Loucy (cell line): Measurements from ENCODE around the gene PTGR2.

Experiments
- H2AFZ ChIP-seq: fragments of 200-600 bp; sonication (generic); 2 replicates; pipeline ENCODE4 v1.6.0; 2016; ENCODE audit warnings: antibody characterized with exemption, mild to moderate bottlenecking, low read length, moderate library complexity
- H3F3A ChIP-seq: fragments of 200-600 bp; 2 replicates; pipeline ENCODE4 v1.6.0; 2016; ENCODE audit warnings: antibody characterized with exemption, low read depth, mild to moderate bottlenecking
- H3K27me3 ChIP-seq: fragments of 200-600 bp; sonication (generic); 2 replicates; pipeline ENCODE4 v1.6.1; 2014; ENCODE audit warnings: low read length, mild to moderate bottlenecking; ENCODE audit not compliant: insufficient read depth, poor library complexity, severe bottlenecking
- H3K36me3 ChIP-seq: fragments of 200-600 bp; sonication (generic); 2 replicates; pipeline ENCODE4 v1.6.1; 2016; ENCODE audit warnings: low read length; ENCODE audit not compliant: insufficient read depth
- H3K4me1 ChIP-seq: fragments of 200-600 bp; sonication (generic); 2 replicates; pipeline ENCODE4 v1.5.1; 2014; ENCODE audit warnings: low read length, mild to moderate bottlenecking; ENCODE audit not compliant: insufficient read depth, poor library complexity, severe bottlenecking
- H3K4me2 ChIP-seq: fragments of 200-600 bp; sonication (generic); 2 replicates; pipeline ENCODE4 v1.6.0; 2014; ENCODE audit warnings: antibody characterized with exemption, low read length, low read depth, mild to moderate bottlenecking; ENCODE audit not compliant: poor library complexity, severe bottlenecking
- H3K4me3 ChIP-seq: fragments of 200-600 bp; sonication (generic); 2 replicates; pipeline ENCODE4 v1.5.1; 2014; ENCODE audit warnings: low read length, mild to moderate bottlenecking, mixed read lengths; ENCODE audit not compliant: poor library complexity, severe bottlenecking
- H3K79me2 ChIP-seq: fragments of 200-600 bp; sonication (generic); 2 replicates; pipeline ENCODE4 v1.6.1; 2014; ENCODE audit warnings: low read length; ENCODE audit not compliant: insufficient read depth
- H3K9ac ChIP-seq: fragments of 200-600 bp; sonication (generic); 2 replicates; pipeline ENCODE4 v1.6.0; 2014; ENCODE audit warnings: mild to moderate bottlenecking, low read depth, low read length, moderate library complexity; ENCODE audit not compliant: poor library complexity, severe bottlenecking
- H3K9me2 ChIP-seq: fragments of 200-600 bp; sonication (generic); replicated peaks from 2 replicates; pipeline ENCODE4 v1.6.1; 2016; ENCODE audit warnings: low read depth, low read length, mixed read lengths
- H3K9me3 ChIP-seq: fragments of 200-600 bp; sonication (generic); 2 replicates; pipeline ENCODE4 v1.6.1; 2014; ENCODE audit warnings: mild to moderate bottlenecking, antibody characterized with exemption, low read length, low read depth; ENCODE audit not compliant: insufficient read depth
- H4K20me1 ChIP-seq: fragments of 200-600 bp; sonication (generic); 2 replicates; pipeline ENCODE4 v1.6.0; 2014; ENCODE audit warnings: antibody characterized with exemption, low read length, mild to moderate bottlenecking; ENCODE audit not compliant: insufficient read depth, poor library complexity, severe bottlenecking
- EZH2phosphoT487 ChIP-seq: fragments of 200-600 bp; IDR thresholded peaks from 2 replicates; pipeline ENCODE4 v1.6.1; 2018; ENCODE audit warnings: antibody characterized with exemption, mild to moderate bottlenecking, moderate library complexity, borderline replicate concordance
- TF ChIP-seq, protein P1 (sequence below): fragments of 200-600 bp; sonication (generic); conservative IDR thresholded peaks from 2 replicates; pipeline ENCODE4 v1.5.1; 2014; ENCODE audit warnings: mild to moderate bottlenecking, antibody characterized with exemption, low read length

PTGR2 gene

DNA sequence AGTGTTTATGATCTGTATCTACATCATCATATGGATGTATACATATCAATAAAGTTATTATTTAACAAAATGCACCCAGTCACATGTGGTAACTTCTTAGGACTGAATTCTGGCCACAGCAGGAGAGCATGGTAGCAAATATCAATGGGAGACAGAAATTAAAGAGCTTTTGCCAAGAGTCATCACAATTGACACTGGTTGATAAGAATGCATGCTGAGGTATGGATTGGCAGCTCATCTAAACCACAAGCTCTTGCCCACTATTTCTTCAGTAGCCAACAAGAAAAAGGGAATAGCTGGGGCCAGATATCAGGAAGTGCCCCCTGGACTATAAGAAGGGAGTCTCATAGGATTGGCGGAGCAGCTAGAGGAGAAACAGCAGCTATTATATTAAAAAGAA is 9.4 kb upstream of the PTGR2 start:
- H3K27me3 ChIP-seq = no peaks in the 10 kb centered on the region
- no peaks in the 10 kb centered on the region for H3K9me2 ChIP-seq
- H3K4me1 ChIP-seq = no peaks in the 10 kb centered on the region
- H3K4me3 ChIP-seq = no peak overlapping the region
- H3K79me2 ChIP-seq = no peaks in the 10 kb centered on the region
- no peaks in the 10 kb centered on the region for H4K20me1 ChIP-seq
- no peaks in the 10 kb centered on the region for H3F3A ChIP-seq
- H2AFZ ChIP-seq = no peak overlapping the region
- no peak for TF ChIP-seq EZH2phosphoT487
- TF ChIP-seq, protein P1, sequence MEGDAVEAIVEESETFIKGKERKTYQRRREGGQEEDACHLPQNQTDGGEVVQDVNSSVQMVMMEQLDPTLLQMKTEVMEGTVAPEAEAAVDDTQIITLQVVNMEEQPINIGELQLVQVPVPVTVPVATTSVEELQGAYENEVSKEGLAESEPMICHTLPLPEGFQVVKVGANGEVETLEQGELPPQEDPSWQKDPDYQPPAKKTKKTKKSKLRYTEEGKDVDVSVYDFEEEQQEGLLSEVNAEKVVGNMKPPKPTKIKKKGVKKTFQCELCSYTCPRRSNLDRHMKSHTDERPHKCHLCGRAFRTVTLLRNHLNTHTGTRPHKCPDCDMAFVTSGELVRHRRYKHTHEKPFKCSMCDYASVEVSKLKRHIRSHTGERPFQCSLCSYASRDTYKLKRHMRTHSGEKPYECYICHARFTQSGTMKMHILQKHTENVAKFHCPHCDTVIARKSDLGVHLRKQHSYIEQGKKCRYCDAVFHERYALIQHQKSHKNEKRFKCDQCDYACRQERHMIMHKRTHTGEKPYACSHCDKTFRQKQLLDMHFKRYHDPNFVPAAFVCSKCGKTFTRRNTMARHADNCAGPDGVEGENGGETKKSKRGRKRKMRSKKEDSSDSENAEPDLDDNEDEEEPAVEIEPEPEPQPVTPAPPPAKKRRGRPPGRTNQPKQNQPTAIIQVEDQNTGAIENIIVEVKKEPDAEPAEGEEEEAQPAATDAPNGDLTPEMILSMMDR = no peak
- no peaks in the 10 kb centered on the region for H3K9me3 ChIP-seq
- no peak overlapping the region for H3K4me2 ChIP-seq
- no peaks in the 10 kb centered on the region for H3K36me3 ChIP-seq
- H3K9ac ChIP-seq = no peak overlapping the region

GRCh38 chr14:73842851-73843250 is 8.8 kb upstream of the PTGR2 start:
- no peaks in the 10 kb centered on the region for H3F3A ChIP-seq

DNA sequence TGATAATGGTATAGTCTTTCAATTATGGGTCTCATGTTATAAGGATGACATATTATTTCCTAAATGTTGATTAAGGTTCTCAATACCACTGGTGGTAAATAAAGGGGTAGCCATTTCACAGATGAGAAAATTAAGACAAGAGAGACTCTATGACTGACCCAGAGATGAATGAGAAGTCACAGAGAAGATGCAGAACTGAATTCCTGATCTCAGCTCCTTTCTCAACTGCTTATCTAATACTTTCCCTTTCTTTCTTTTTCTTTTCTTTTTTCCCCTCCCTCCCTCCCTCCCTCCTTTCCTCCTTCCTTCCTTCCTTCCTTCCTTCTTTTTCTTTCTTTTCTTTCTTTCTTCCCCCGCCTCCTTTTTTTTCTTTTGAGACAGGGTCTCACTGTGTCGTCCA is 8.3 kb upstream of the PTGR2 start:
- Histone ChIP-seq H4K20me1 (no peaks in the 10 kb centered on the region), H3K9me2 (no peaks in the 10 kb centered on the region), H3K4me2 (no peak overlapping the region), H3K27me3 (no peaks in the 10 kb centered on the region), H3K4me3 (no peak overlapping the region), H3K79me2 (no peaks in the 10 kb centered on the region), H3K9me3 (no peaks in the 10 kb centered on the region), H3K36me3 (no peaks in the 10 kb centered on the region), H3K9ac (no peak overlapping the region), H2AFZ (no peak overlapping the region), H3K4me1 (no peaks in the 10 kb centered on the region), H3F3A (no peaks in the 10 kb centered on the region)
- TF ChIP-seq, protein P1 = no peak
- TF ChIP-seq EZH2phosphoT487 = no peak

More at GRCh38 chr14:73842851-73843250, 8.8 kb upstream of the PTGR2 start:
- TF ChIP-seq, protein P1 = no peak
- TF ChIP-seq EZH2phosphoT487 = no peak
- no peaks in the 10 kb centered on the region for H3K79me2 ChIP-seq
- H3K9me2 ChIP-seq = no peaks in the 10 kb centered on the region
- no peaks in the 10 kb centered on the region for H3K9me3 ChIP-seq
- H4K20me1 ChIP-seq = no peaks in the 10 kb centered on the region
- no peaks in the 10 kb centered on the region for H3K27me3 ChIP-seq
- no peaks in the 10 kb centered on the region for H3K4me1 ChIP-seq
- H2AFZ ChIP-seq = no peak overlapping the region
- no peak overlapping the region for H3K4me3 ChIP-seq
- H3K9ac ChIP-seq = no peak overlapping the region
- H3K4me2 ChIP-seq = no peak overlapping the region
- H3K36me3 ChIP-seq = no peaks in the 10 kb centered on the region
